Measurements from ENCODE around the gene B3GNT5. TPM values are rescaled to one million over a fixed set of nuclear protein-coding genes. Genes with fewer than 3 reads are reported as not detected.
A peak's percentile ranks its signal among the peaks of the same experiment; 100 is the strongest.

B3GNT5 gene, protein sequence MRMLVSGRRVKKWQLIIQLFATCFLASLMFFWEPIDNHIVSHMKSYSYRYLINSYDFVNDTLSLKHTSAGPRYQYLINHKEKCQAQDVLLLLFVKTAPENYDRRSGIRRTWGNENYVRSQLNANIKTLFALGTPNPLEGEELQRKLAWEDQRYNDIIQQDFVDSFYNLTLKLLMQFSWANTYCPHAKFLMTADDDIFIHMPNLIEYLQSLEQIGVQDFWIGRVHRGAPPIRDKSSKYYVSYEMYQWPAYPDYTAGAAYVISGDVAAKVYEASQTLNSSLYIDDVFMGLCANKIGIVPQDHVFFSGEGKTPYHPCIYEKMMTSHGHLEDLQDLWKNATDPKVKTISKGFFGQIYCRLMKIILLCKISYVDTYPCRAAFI
- polyA plus RNA-seq (2012; ENCODE audit: insufficient read depth, insufficient read length, low read depth): 1.2 TPM

DNA sequence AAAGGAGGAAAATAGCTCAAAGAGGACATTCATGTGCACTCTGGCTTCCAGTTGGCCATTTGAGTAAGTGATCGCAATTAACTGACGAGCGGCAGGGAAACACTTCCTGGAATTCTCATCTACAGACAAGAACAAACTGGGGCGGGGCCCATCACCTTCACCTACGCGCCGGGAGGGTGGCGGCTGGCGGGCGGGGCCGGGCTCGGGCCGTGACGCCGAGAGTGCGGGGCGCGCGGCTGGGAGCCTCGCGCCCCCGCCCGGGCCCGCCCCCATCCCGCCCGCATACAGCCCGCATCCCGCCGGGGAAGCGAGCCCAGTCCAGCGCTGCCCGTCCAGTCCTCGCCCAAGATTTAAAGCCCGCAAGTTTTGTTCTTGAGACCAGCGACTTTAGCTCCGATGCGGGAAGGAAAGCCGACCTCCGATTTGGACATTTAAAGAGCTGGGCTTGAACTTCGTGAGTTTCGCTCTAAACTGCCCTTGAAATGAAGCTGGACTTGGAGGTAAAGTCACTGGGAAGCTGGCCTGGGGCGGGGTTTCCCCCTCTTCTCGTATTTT, at the start of gene B3GNT5:
B3GNT5 (plus strand) TSS at position 281 of the 555 bp plus-strand sequence. CDS start 16,546 bp downstream, outside the sequence.
- H3K36me3 ChIP-seq: no peaks in the 10 kb centered on the region
- H3K27me3 ChIP-seq: peaks cover 39% of the 10 kb centered on the region
- H3K4me3 ChIP-seq (ENCODE audit: low read depth, low read length): peak within 1 kb of the TSS; percentile 68
- no peaks in the 10 kb centered on the region for H3K9me3 ChIP-seq
- DNase-seq: no peak
- H3K4me1 ChIP-seq: no peaks in the 10 kb centered on the region
- TF ChIP-seq, protein P1, sequence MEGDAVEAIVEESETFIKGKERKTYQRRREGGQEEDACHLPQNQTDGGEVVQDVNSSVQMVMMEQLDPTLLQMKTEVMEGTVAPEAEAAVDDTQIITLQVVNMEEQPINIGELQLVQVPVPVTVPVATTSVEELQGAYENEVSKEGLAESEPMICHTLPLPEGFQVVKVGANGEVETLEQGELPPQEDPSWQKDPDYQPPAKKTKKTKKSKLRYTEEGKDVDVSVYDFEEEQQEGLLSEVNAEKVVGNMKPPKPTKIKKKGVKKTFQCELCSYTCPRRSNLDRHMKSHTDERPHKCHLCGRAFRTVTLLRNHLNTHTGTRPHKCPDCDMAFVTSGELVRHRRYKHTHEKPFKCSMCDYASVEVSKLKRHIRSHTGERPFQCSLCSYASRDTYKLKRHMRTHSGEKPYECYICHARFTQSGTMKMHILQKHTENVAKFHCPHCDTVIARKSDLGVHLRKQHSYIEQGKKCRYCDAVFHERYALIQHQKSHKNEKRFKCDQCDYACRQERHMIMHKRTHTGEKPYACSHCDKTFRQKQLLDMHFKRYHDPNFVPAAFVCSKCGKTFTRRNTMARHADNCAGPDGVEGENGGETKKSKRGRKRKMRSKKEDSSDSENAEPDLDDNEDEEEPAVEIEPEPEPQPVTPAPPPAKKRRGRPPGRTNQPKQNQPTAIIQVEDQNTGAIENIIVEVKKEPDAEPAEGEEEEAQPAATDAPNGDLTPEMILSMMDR (IDR thresholded peaks at IDR 0.05; ENCODE audit: low read depth, low read length): no peak

DNA sequence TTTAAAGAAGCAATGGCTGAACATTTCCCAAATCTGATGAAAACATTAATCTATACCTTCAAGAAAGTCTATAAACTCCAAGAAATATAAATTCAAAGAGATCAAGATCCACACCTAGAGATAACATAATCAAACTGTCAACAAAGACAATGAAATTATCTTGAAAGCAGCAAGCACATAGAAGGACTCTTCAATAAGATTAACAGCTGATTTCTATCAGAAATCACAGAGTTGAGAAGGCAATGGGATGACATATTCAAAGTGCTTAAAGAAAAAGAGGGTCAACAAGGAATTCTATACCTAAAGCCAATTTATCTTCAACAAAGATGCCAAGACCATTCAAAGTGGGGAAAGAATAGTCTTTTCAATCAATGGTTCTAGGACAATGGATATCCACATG, 49.4 kb upstream of the B3GNT5 start:
- no peaks in the 10 kb centered on the region for H3K36me3 ChIP-seq
- no peaks in the 10 kb centered on the region for H3K27me3 ChIP-seq
- no peak overlapping the region for H3K4me3 ChIP-seq (ENCODE audit: low read depth, low read length)
- TF ChIP-seq, protein P1 (IDR thresholded peaks at IDR 0.05; ENCODE audit: low read depth, low read length): no peak
- no peak for DNase-seq
- H3K9me3 ChIP-seq: no peaks in the 10 kb centered on the region
- no peaks in the 10 kb centered on the region for H3K4me1 ChIP-seq

DNA sequence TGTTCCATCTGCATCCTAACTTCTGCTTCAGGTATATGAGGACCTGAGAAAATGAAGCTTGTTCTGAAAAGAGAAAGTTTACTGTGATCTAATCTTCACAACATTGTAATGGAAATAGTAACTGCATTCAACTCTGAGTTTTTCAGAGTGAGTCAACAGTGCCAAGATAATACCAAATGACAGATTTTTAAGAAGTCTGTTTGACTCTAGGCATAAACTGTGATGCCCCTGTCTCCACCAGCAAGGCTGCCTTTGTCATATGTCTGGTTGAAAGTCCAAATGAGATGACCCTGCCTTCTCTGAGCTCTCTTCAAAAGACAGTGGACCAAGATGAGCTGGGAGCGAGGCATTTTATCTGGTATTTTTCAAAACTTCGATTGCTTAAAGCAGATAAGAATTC, 44.8 kb upstream of the B3GNT5 start:
- no peaks in the 10 kb centered on the region for H3K9me3 ChIP-seq
- no peaks in the 10 kb centered on the region for H3K4me1 ChIP-seq
- no peaks in the 10 kb centered on the region for H3K27me3 ChIP-seq
- TF ChIP-seq, protein P1 (IDR thresholded peaks at IDR 0.05; ENCODE audit: low read depth, low read length): no peak
- H3K36me3 ChIP-seq: no peaks in the 10 kb centered on the region
- no peak overlapping the region for H3K4me3 ChIP-seq (ENCODE audit: low read depth, low read length)
- no peak for DNase-seq

DNA sequence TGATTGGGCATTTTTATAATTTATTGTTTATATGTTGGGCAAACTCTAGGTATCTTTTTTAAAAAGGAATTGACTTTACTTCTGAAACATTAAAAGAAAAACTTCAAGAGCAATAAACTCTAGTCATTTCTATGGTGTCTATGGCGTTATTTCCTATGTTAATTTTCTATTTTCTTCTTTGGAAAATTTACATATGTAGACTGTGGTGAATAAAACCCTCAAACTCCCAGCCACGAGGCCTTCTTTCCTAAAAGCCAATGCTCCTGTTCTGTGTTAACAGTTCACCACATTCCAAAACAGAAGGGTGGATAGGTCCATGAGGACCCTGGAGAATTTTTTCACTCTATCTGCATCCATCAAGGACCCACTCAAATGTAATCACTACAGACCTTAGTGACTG, 44.3 kb upstream of the B3GNT5 start:
- Histone ChIP-seq H3K4me1 (no peaks in the 10 kb centered on the region), H3K36me3 (no peaks in the 10 kb centered on the region), H3K27me3 (no peaks in the 10 kb centered on the region), H3K9me3 (no peaks in the 10 kb centered on the region; the same call in 1 of the 2 replicates), H3K4me3 (ENCODE audit: low read depth, low read length) (no peak overlapping the region)
- TF ChIP-seq, protein P1 (IDR thresholded peaks at IDR 0.05; ENCODE audit: low read depth, low read length): no peak
- DNase-seq: no peak

DNA sequence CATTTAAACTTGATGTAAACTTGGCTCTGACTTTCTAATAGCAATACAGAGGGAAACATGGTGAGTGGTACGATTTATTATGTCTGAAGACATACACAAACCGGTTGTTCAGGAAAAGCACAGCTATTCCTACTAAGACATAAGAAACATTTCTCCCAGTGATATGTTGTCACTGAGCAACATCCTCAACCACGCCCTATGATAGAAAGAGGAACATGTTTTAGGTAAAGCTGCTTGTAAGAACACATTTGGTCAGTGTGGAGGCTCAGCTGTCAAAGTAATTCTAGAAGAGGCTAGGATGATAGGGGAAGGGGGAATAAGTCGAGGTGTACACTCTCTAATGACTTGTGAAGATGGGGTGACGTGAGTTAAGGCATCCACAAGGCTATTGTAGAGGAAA, 42.7 kb upstream of the B3GNT5 start:
- H3K9me3 ChIP-seq: no peaks in the 10 kb centered on the region; the same call in 1 of the 2 replicates
- H3K36me3 ChIP-seq: no peaks in the 10 kb centered on the region
- TF ChIP-seq, protein P1 (IDR thresholded peaks at IDR 0.05; ENCODE audit: low read depth, low read length): no peak
- no peak overlapping the region for H3K4me3 ChIP-seq (ENCODE audit: low read depth, low read length)
- no peaks in the 10 kb centered on the region for H3K27me3 ChIP-seq
- no peaks in the 10 kb centered on the region for H3K4me1 ChIP-seq
- DNase-seq: no peak

DNA sequence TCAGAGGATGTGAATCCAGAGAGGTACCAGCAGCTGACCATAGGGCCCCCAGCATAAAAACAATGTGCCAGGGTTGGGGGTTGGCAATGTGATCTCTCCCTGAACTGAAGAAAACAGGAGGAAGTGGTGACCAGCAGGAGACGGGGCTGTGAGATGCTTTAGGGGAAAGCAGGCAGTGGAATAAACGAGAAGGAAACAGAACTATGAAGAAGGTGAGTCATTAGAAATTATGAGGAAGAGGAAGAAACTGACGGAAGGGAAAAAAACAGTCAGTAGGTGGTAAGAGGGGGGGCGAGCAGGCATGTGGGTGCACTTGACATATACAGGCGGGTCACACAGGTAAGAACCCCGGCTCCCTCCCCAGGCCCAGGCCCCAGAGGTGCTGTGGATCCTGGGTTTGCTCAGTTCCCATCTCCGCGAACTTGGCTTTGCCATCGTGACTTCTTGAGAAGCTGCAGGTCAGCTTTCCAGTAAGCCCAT, 42.2 kb upstream of the B3GNT5 start:
- no peak for DNase-seq
- Histone ChIP-seq H3K9me3 (no peaks in the 10 kb centered on the region; the same call in 1 of the 2 replicates), H3K4me1 (no peaks in the 10 kb centered on the region), H3K27me3 (no peaks in the 10 kb centered on the region), H3K36me3 (no peaks in the 10 kb centered on the region), H3K4me3 (ENCODE audit: low read depth, low read length) (no peak overlapping the region)
- TF ChIP-seq, protein P1 (IDR thresholded peaks at IDR 0.05; ENCODE audit: low read depth, low read length): no peak
